ENCODE data around the gene C1QL3. TPM values are rescaled to one million over a fixed set of nuclear protein-coding genes. Genes with fewer than 3 reads are reported as not detected.

C1QL3 gene
- total and polyA plus RNA-seq, 2 experiments from 2014 or later, result 0.34 to 2.3 TPM

GRCh38 chr10:16483241-16483917 lies 38.3 kb downstream of the C1QL3 start (continued):
- no peak for TF ChIP-seq REST (IDR thresholded peaks at IDR 0.05; ENCODE audit: unreplicated experiment)
- no peak for TF ChIP-seq ZNF114 (CRISPR knock-in tag; IDR thresholded peaks at IDR 0.05)
- TF ChIP-seq STAT1 (IDR thresholded peaks at IDR 0.05; ENCODE audit: unreplicated experiment), result no peak
- TF ChIP-seq EZH2 (IDR thresholded peaks at IDR 0.05; ENCODE audit: low read depth, unreplicated experiment), result no peak

GRCh38 chr10:16481052-16481728 lies 40.5 kb downstream of the C1QL3 start:
- DNase-seq (ENCODE audit: low spot score) (no peak), ATAC-seq (no peak)
- no peak overlapping the region for H3K27ac ChIP-seq (ENCODE audit: low read depth)
- H3K4me1 ChIP-seq (ENCODE audit: insufficient read depth), result no peaks in the 10 kb centered on the region
- Mint-ChIP-seq H3K27ac (no peak overlapping the region), H3K36me3 (ENCODE audit: low read depth) (no peaks in the 10 kb centered on the region), H3K4me3 (no peak overlapping the region), H3K4me1 (no peaks in the 10 kb centered on the region), H3K27me3 (ENCODE audit: insufficient read depth, low read depth, poor library complexity) (peaks cover 5% of the 10 kb centered on the region), H3K9me3 (no peaks in the 10 kb centered on the region)
- no peaks in the 10 kb centered on the region for H3K79me2 ChIP-seq (replicated peaks; ENCODE audit: insufficient read depth)
- H4K20me1 ChIP-seq (replicated peaks; ENCODE audit: insufficient read depth), result no peaks in the 10 kb centered on the region
- H2AFZ ChIP-seq, result no peak overlapping the region
- H3F3A ChIP-seq (replicated peaks; ENCODE audit: low read depth), result no peaks in the 10 kb centered on the region
- H3K9me2 ChIP-seq (ENCODE audit: insufficient read depth), result no peaks in the 10 kb centered on the region
- H3K4me3 ChIP-seq, result no peak overlapping the region
- H3K4me2 ChIP-seq, result no peak overlapping the region
- H3K36me3 ChIP-seq (ENCODE audit: insufficient read depth), result no peaks in the 10 kb centered on the region
- no peaks in the 10 kb centered on the region for H3K27me3 ChIP-seq (ENCODE audit: insufficient read depth)
- TF ChIP-seq EZH2phosphoT487 (IDR thresholded peaks at IDR 0.05; ENCODE audit: unreplicated experiment), result no peak
- no peak for TF ChIP-seq ZNF114 (CRISPR knock-in tag; IDR thresholded peaks at IDR 0.05)
- no peak for TF ChIP-seq EZH2 (IDR thresholded peaks at IDR 0.05; ENCODE audit: low read depth, unreplicated experiment)
- no peak for TF ChIP-seq ZNF331 (CRISPR knock-in tag; IDR thresholded peaks at IDR 0.05; ENCODE audit: low read depth)
- no peak for TF ChIP-seq ETS1 (IDR thresholded peaks at IDR 0.05)
- TF ChIP-seq ZNF462 (CRISPR knock-in tag; IDR thresholded peaks at IDR 0.05), result no peak
